IPS-20b (cell line): ENCODE measurements around the gene EEA1.

ENCODE experiments used
- H3K27ac ChIP-seq: one replicate; pipeline ENCODE4 v1.5.1; 2013; ENCODE audit warnings: low read length
- H3K27me3 ChIP-seq: 2 replicates; pipeline ENCODE4 v1.6.1; 2013; ENCODE audit warnings: mild to moderate bottlenecking, low read length, inconsistent platforms; ENCODE audit not compliant: insufficient read depth
- H3K36me3 ChIP-seq: 2 replicates; pipeline ENCODE4 v1.6.1; 2013; ENCODE audit warnings: low read depth, mild to moderate bottlenecking, inconsistent platforms, low read length, moderate library complexity; ENCODE audit not compliant: insufficient read depth
- H3K4me1 ChIP-seq: 2 replicates; pipeline ENCODE4 v1.6.1; 2013; ENCODE audit warnings: mild to moderate bottlenecking, control low read depth, inconsistent platforms, low read length, moderate library complexity; ENCODE audit not compliant: insufficient read depth
- H3K4me3 ChIP-seq: 2 replicates; pipeline ENCODE4 v1.5.1; 2013; ENCODE audit warnings: mild to moderate bottlenecking, low read length, inconsistent platforms
- H3K9ac ChIP-seq: 2 replicates; pipeline ENCODE4 v1.6.1; 2013; ENCODE audit warnings: low read depth, mild to moderate bottlenecking, inconsistent platforms, low read length, moderate library complexity
- H3K9me3 ChIP-seq: 2 replicates; pipeline ENCODE4 v1.6.1; 2013; ENCODE audit warnings: mild to moderate bottlenecking, low read depth, low read length, inconsistent platforms; ENCODE audit not compliant: insufficient read depth

The EEA1 gene

GRCh38 chr12:92930421-92930820 is 1.3 kb upstream of the EEA1 start:
- Histone ChIP-seq H3K4me1 (peaks cover 29% of the 10 kb centered on the region), H3K9ac (no peak overlapping the region; the same call in 1 of the 2 replicates), H3K27ac (no peak overlapping the region), H3K4me3 (peak overlapping the region; percentile 73; the same call in 1 of the 2 replicates), H3K36me3 (no peaks in the 10 kb centered on the region), H3K9me3 (no peaks in the 10 kb centered on the region), H3K27me3 (peaks cover 9% of the 10 kb centered on the region; the same call in 1 of the 2 replicates)

- H3K4me1 ChIP-seq: peaks cover 29% of the 10 kb centered on the region
- no peaks in the 10 kb centered on the region for H3K9me3 ChIP-seq
- H3K9ac ChIP-seq: peak overlapping the region; percentile 83
- peaks cover 9% of the 10 kb centered on the region; the same call in 1 of the 2 replicates for H3K27me3 ChIP-seq
- peak overlapping the region; percentile 73 for H3K4me3 ChIP-seq
- H3K36me3 ChIP-seq: no peaks in the 10 kb centered on the region
- H3K27ac ChIP-seq: no peak overlapping the region
Observed at GRCh38 chr12:92929983-92930382, 888 bp upstream of the EEA1 start.

GRCh38 chr12:92928421-92928961 is 604 bp downstream of the EEA1 start:
- Histone ChIP-seq H3K9ac (peak overlapping the region; percentile 71; the same call in 1 of the 2 replicates), H3K4me1 (peaks cover 22% of the 10 kb centered on the region), H3K4me3 (peak overlapping the region; percentile 77), H3K27me3 (peaks cover 9% of the 10 kb centered on the region; the same call in 1 of the 2 replicates), H3K9me3 (no peaks in the 10 kb centered on the region), H3K36me3 (no peaks in the 10 kb centered on the region), H3K27ac (no peak overlapping the region)

GRCh38 chr12:92927436-92928281 is 1.4 kb downstream of the EEA1 start:
- Histone ChIP-seq H3K4me1 (peaks cover 19% of the 10 kb centered on the region), H3K4me3 (peak overlapping the region; percentile 77), H3K27ac (no peak overlapping the region), H3K9me3 (no peaks in the 10 kb centered on the region), H3K27me3 (peaks cover 9% of the 10 kb centered on the region; the same call in 1 of the 2 replicates), H3K9ac (peak overlapping the region; percentile 71; the same call in 1 of the 2 replicates), H3K36me3 (no peaks in the 10 kb centered on the region)

DNA sequence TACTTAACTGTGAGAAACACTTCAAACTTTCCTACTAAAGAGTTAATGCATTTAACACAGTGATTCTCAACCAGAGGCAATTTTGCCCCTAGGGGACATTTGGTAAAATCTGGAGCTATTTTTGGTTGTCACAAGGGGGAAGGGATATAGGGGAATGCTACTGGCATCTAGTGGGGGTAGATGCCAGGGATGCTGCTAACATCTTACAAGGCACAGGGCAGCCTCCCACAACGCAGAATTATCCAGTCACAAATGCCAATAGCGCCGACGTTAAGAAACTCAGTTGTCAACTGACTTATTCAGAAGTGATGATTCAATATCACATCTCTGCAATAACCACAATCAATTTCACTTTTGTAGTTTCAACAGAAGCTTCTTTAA is 2.0 kb downstream of the EEA1 start:
- Histone ChIP-seq H3K4me3 (peak overlapping the region; percentile 77; the same call in 1 of the 2 replicates), H3K4me1 (peaks cover 19% of the 10 kb centered on the region), H3K27ac (no peak overlapping the region), H3K27me3 (peaks cover 9% of the 10 kb centered on the region; the same call in 1 of the 2 replicates), H3K9ac (no peak overlapping the region), H3K9me3 (no peaks in the 10 kb centered on the region), H3K36me3 (no peaks in the 10 kb centered on the region)

DNA sequence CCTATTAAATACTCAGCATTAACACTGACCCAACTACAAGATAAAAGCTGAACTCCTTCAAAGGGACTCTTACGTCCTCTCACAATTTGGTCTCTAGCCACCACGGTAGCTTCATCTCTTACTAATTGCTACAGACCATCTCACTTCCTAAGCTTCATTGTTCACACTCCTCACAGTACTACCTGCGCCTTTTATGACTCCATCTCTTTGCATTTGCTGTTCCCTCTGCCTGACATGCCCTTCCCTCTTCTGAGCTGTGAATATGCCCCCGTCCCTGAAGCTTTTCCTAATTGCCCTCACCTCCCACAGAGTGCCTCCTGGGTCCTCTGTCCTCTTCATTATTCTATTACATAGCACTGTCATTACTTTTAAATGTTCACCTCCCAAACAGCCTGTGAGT is 2.5 kb downstream of the EEA1 start:
- no peak overlapping the region for H3K9ac ChIP-seq
- no peak overlapping the region for H3K27ac ChIP-seq
- H3K4me3 ChIP-seq: 0 out of 2 replicates have a peak overlapping the region, but pooled peaks have one; percentile 77
- H3K4me1 ChIP-seq: peaks cover 19% of the 10 kb centered on the region
- H3K9me3 ChIP-seq: no peaks in the 10 kb centered on the region
- H3K36me3 ChIP-seq: no peaks in the 10 kb centered on the region
- H3K27me3 ChIP-seq: peaks cover 9% of the 10 kb centered on the region; the same call in 1 of the 2 replicates

- peaks cover 2% of the 10 kb centered on the region for H3K4me1 ChIP-seq
- H3K36me3 ChIP-seq: no peaks in the 10 kb centered on the region
- no peak overlapping the region for H3K9ac ChIP-seq
- H3K9me3 ChIP-seq: no peaks in the 10 kb centered on the region
- H3K27ac ChIP-seq: no peak overlapping the region
- H3K27me3 ChIP-seq: no peaks in the 10 kb centered on the region
- no peak overlapping the region for H3K4me3 ChIP-seq
Observed at GRCh38 chr12:92921877-92922276, 7.2 kb downstream of the EEA1 start.

- Histone ChIP-seq H3K4me1 (peaks cover 15% of the 10 kb centered on the region; the same call in 1 of the 2 replicates), H3K9me3 (no peaks in the 10 kb centered on the region), H3K27ac (no peak overlapping the region)
Observed at GRCh38 chr12:92915365-92915764, 13.7 kb downstream of the EEA1 start.

DNA sequence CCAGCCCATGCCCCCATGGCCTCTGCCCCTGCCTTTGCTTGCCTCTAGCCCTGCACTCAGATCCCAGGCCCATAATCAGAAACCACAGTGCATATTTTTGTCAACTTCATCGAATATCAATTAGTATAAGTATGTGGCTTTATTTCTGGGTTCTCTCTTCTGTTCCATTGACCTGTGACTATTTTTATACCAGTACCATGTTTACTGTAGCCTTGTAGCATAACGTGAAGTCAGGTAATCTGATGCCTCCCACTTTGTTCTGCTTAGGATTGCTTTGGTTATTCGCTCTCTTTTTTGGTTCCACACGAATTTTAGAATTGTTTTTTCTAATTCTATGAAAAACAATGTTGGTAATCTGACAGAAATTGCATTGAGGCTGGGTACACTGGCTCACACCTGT is 14.9 kb downstream of the EEA1 start:
- Histone ChIP-seq H3K36me3 (no peaks in the 10 kb centered on the region), H3K9ac (no peak overlapping the region), H3K4me1 (peaks cover 15% of the 10 kb centered on the region; the same call in 1 of the 2 replicates), H3K27me3 (no peaks in the 10 kb centered on the region), H3K9me3 (peaks cover 3% of the 10 kb centered on the region; the same call in 1 of the 2 replicates), H3K27ac (no peak overlapping the region), H3K4me3 (no peak overlapping the region)

More at GRCh38 chr12:92915365-92915764, 13.7 kb downstream of the EEA1 start:
- Histone ChIP-seq H3K27me3 (no peaks in the 10 kb centered on the region), H3K4me3 (no peak overlapping the region), H3K36me3 (no peaks in the 10 kb centered on the region), H3K9ac (no peak overlapping the region)

DNA sequence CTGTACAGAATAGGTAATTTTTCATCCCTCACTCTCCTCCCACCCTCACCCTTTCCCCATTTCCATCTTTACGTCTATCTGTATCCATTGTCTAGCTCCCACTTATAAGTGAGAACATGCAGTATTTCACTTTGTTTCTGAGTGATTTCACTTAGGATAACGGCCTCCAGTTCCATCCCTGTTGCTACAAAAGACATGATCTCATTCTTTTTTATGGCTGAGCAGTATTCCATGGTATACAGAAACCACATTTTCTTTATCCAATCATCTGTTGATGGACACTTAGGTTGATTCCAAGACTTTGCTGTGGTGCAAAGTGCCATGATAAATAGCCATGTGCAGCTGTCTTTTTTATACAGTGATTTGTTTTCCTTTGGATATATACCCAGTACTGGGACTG is 16.4 kb downstream of the EEA1 start:
- H3K4me1 ChIP-seq: peaks cover 15% of the 10 kb centered on the region; the same call in 1 of the 2 replicates
- no peaks in the 10 kb centered on the region for H3K27me3 ChIP-seq
- H3K4me3 ChIP-seq: no peak overlapping the region
- H3K9ac ChIP-seq: no peak overlapping the region
- H3K9me3 ChIP-seq: peaks cover 9% of the 10 kb centered on the region; the same call in 1 of the 2 replicates
- no peaks in the 10 kb centered on the region for H3K36me3 ChIP-seq
- no peak overlapping the region for H3K27ac ChIP-seq

GRCh38 chr12:92912052-92912451 is 17.0 kb downstream of the EEA1 start:
- Histone ChIP-seq H3K27ac (no peak overlapping the region), H3K36me3 (no peaks in the 10 kb centered on the region), H3K9ac (no peak overlapping the region), H3K4me1 (peaks cover 15% of the 10 kb centered on the region; the same call in 1 of the 2 replicates), H3K4me3 (no peak overlapping the region), H3K9me3 (peaks cover 9% of the 10 kb centered on the region; the same call in 1 of the 2 replicates), H3K27me3 (no peaks in the 10 kb centered on the region)
